ENCODE data around the gene SOHLH2. TPM values are rescaled to one million over a fixed set of nuclear protein-coding genes. Genes with fewer than 3 reads are reported as not detected.

The SOHLH2 gene
- total RNA-seq, 4 donors from 2014 or later: 0.13 TPM; not detected in 3

DNA sequence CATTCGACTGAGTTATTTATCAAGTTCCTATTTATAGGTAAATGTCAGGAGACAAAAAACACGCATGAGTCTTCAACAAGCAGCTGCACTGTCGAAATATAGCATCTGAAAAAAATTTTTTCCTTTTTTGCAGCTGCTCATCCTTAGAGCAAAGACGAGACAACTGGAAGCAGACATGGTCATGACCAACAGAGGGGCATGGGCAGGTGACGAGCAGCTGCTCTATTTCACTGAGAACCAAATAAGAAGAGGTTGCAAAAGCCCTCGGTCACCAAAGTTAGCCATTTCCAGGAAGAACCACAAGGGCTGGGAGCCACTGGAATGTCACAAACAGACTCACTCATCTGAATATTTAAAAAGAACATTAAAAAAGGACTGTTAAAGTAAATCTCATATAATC lies 22.2 kb downstream of the SOHLH2 start:
- Histone ChIP-seq H3K4me3 (replicated peaks in 1 of 3) (no peak overlapping the region), H3K9me3 (no peaks in the 10 kb centered on the region), H3K4me1 (no peaks in the 10 kb centered on the region), H3K27ac (no peak overlapping the region), H3K36me3 (no peaks in the 10 kb centered on the region), H3K27me3 (no peaks in the 10 kb centered on the region)
- intact Hi-C loops (cut with DNase I): no loop called here
- DNase-seq: no peak
- 89 to 90% methylated on average over 6 of the region's 6 CpGs for WGBS, 2 donors
- TF ChIP-seq, protein P1, sequence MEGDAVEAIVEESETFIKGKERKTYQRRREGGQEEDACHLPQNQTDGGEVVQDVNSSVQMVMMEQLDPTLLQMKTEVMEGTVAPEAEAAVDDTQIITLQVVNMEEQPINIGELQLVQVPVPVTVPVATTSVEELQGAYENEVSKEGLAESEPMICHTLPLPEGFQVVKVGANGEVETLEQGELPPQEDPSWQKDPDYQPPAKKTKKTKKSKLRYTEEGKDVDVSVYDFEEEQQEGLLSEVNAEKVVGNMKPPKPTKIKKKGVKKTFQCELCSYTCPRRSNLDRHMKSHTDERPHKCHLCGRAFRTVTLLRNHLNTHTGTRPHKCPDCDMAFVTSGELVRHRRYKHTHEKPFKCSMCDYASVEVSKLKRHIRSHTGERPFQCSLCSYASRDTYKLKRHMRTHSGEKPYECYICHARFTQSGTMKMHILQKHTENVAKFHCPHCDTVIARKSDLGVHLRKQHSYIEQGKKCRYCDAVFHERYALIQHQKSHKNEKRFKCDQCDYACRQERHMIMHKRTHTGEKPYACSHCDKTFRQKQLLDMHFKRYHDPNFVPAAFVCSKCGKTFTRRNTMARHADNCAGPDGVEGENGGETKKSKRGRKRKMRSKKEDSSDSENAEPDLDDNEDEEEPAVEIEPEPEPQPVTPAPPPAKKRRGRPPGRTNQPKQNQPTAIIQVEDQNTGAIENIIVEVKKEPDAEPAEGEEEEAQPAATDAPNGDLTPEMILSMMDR (IDR thresholded peaks at IDR 0.05): no peak
- TF ChIP-seq POLR2A (IDR thresholded peaks at IDR 0.05): no peak

DNA sequence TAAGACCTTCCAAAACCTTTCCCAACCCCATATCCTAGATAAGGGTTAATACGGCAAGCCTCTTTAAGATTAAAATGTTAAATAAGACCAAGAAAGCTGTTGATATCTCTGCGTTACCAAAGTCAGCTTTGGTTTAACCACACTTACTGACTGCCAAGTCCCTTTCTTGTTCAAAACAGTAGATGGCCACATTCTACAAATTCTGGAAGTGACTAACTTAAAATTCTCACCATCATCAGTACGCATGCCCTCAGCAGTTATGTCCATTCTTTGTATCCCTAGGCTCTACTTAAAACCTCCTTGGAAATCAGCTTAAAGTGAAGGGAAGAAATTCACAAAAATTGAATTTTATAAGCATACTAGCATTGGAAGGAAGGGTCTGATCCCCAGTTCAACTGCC lies 23.6 kb downstream of the SOHLH2 start:
- H3K9me3 ChIP-seq: no peaks in the 10 kb centered on the region
- no peak for DNase-seq
- H3K4me3 ChIP-seq (replicated peaks in 1 of 3): no peak overlapping the region
- 87 to 88% methylated on average over 3 of the region's 3 CpGs for WGBS, 2 donors
- TF ChIP-seq, protein P1 (IDR thresholded peaks at IDR 0.05): no peak
- no peak for TF ChIP-seq POLR2A (IDR thresholded peaks at IDR 0.05)
- H3K27ac ChIP-seq: no peak overlapping the region
- intact Hi-C loops (cut with DNase I): no loop called here
- H3K36me3 ChIP-seq: no peaks in the 10 kb centered on the region
- H3K4me1 ChIP-seq: no peaks in the 10 kb centered on the region
- no peaks in the 10 kb centered on the region for H3K27me3 ChIP-seq

DNA sequence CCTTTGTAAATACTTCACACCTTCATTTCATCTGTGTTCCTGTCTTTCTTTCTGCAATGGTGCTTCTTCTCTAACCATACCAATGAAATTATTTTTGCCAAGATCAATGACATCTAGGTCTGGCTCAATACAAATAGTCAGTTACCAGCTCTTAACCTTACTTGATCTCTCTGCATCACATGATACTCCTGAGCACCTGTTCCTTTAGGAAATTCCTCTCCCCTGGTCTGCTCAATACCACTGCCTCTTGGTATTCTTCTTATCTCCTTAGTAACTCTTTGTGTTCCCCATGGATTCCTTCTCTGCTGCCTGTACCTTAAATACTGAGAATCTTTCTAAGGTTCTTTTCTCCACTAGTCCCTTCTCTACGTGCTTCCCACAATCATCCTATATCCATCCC lies 25.9 kb downstream of the SOHLH2 start:
- 92 to 93% methylated on average over 1 of the region's 1 CpG for WGBS, 2 donors
- Histone ChIP-seq H3K27ac (no peak overlapping the region), H3K27me3 (no peaks in the 10 kb centered on the region), H3K36me3 (no peaks in the 10 kb centered on the region), H3K4me1 (no peaks in the 10 kb centered on the region), H3K4me3 (replicated peaks in 1 of 3) (no peak overlapping the region), H3K9me3 (no peaks in the 10 kb centered on the region)
- TF ChIP-seq POLR2A (IDR thresholded peaks at IDR 0.05): no peak
- TF ChIP-seq, protein P1 (IDR thresholded peaks at IDR 0.05): no peak
- no peak for DNase-seq
- intact Hi-C loops (cut with DNase I): no loop called here

DNA sequence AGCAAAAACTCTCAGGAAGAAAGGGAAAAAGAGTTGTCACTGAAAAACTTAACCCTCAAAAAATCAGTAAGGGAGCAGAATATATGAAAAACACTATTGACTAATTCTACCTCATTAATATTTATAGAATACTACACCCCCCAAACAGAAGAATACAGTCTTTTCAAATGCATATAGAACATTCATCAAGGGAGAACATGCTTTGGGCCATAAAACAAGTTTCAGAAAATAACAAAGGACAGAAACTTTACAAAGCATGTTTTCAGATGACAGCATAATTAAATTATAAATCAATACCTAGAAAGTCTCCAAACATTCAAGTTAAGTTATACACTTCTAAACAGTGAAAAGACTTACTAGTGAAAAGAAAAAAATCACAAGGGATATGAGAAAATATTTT lies 30.5 kb downstream of the SOHLH2 start:
- no peak for TF ChIP-seq POLR2A (IDR thresholded peaks at IDR 0.05)
- TF ChIP-seq, protein P1 (IDR thresholded peaks at IDR 0.05): no peak
- DNase-seq: no peak
- Histone ChIP-seq H3K27ac (no peak overlapping the region), H3K4me3 (replicated peaks in 1 of 3) (no peak overlapping the region), H3K27me3 (no peaks in the 10 kb centered on the region), H3K4me1 (no peaks in the 10 kb centered on the region), H3K9me3 (no peaks in the 10 kb centered on the region), H3K36me3 (no peaks in the 10 kb centered on the region)
- intact Hi-C loops (cut with DNase I): no loop called here

DNA sequence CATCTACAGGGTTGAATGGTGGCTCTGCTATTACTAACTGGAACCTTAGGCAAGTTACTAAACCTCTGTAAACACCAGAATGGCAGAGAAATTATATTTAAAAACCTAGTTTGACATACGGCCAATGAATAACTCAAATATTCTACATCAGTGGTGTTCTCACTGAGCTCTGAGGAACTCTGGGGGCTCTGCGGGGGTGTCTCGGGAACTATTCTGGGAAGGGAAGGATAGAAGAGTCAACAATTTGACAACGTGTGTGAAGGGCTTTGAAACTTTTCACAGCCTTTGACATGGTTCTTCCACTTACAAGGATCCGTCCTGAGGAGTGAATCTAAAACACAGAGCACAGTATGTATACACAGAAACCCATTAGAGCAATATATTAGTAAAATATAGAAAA lies 38.7 kb downstream of the SOHLH2 start:
- WGBS, 2 donors: 79 to 86% methylated on average over 5 of the region's 5 CpGs
- intact Hi-C loops (cut with DNase I): no loop called here
- H3K4me1 ChIP-seq: no peaks in the 10 kb centered on the region
- no peaks in the 10 kb centered on the region for H3K36me3 ChIP-seq
- no peak for DNase-seq
- TF ChIP-seq, protein P1 (IDR thresholded peaks at IDR 0.05): no peak
- TF ChIP-seq POLR2A (IDR thresholded peaks at IDR 0.05): no peak
- H3K4me3 ChIP-seq (replicated peaks in 1 of 3): no peak overlapping the region
- H3K27me3 ChIP-seq: no peaks in the 10 kb centered on the region
- no peaks in the 10 kb centered on the region for H3K9me3 ChIP-seq
- no peak overlapping the region for H3K27ac ChIP-seq
